Endothelial cell of umbilical vein (primary cell): ENCODE measurements around the gene CENPS. TPM values are rescaled to one million over a fixed set of nuclear protein-coding genes. Genes with fewer than 3 reads are reported as not detected.

Experiments
- BruUV-seq: library from RNA; stranded (reverse); fragments of 400-500 nt; replicated peaks from 2 replicates; lab custom pipeline; 2021; lab: Mats Ljungman, UMichigan
- CTCF ChIA-PET: fragments of 300-600, 350-600 bp; sonication (Branson Sonifier 250); formaldehyde crosslinking; loops from one replicate; lab custom pipeline; 2021; ENCODE audit warnings: antibody characterized with exemption, inconsistent platforms; lab: Charles Lee
- POLR2A ChIA-PET: fragments of 300-600, 350-600 bp; sonication (Branson Sonifier 250); formaldehyde crosslinking; loops from one replicate; lab custom pipeline; 2021; ENCODE audit warnings: antibody characterized with exemption, inconsistent platforms; lab: Charles Lee
- DNase-seq: peaks from one replicate; pipeline ENCODE4 v3.0.0-alpha.2; 2011; ENCODE audit warnings: low read depth, low spot score
- FAIRE-seq: peaks from 2 replicates; lab custom pipeline; 2011; peaks lifted over from hg19 to GRCh38; lab: Jason Lieb, UNC
- H2AFZ ChIP-seq: 2 replicates; pipeline ENCODE4 v1.6.0; 2012; ENCODE audit warnings: low read depth, low read length, control low read depth, inconsistent platforms
- H3K27ac ChIP-seq: 2 replicates; pipeline ENCODE4 v1.5.1; 2011; ENCODE audit warnings: low read depth, mild to moderate bottlenecking, control low read depth, low read length, moderate library complexity; ENCODE audit not compliant: insufficient read depth
- H3K27me3 ChIP-seq, 2 experiments: 2 replicates each; pipeline versions ENCODE4 v1.6.0 to v1.6.1; 2011; ENCODE audit warnings: low read length in 2 of 2, mixed read lengths in 1 of 2; ENCODE audit not compliant: control insufficient read depth in 2 of 2, insufficient read depth in 2 of 2
- H3K36me3 ChIP-seq, 2 experiments: 2 replicates in 1 of 2; 3 replicates in 1 of 2; pipeline ENCODE4 v1.5.1; 2011; ENCODE audit warnings: low read length in 2 of 2, mild to moderate bottlenecking in 1 of 2, moderate library complexity in 1 of 2; ENCODE audit not compliant: control insufficient read depth in 2 of 2, insufficient read depth in 2 of 2; ENCODE audit errors: extremely low read depth in 1 of 2
- H3K4me1 ChIP-seq: 3 replicates; pipeline ENCODE4 v1.5.1; 2011; ENCODE audit warnings: mild to moderate bottlenecking, low read length; ENCODE audit not compliant: control insufficient read depth, insufficient read depth; ENCODE audit errors: extremely low read depth
- H3K4me2 ChIP-seq: 2 replicates; pipeline ENCODE4 v1.6.1; 2011; ENCODE audit warnings: low read length, control low read depth, mixed read lengths; ENCODE audit not compliant: insufficient read depth
- H3K4me3 ChIP-seq, 3 experiments: fragments of 200-600 bp in 1 of 3; sonication (generic), shearing (Covaris generic) in 1 of 3; replicated peaks in 1 of 3; 2 replicates each; pipeline ENCODE4 v1.5.1; 2011 to 2016; ENCODE audit warnings: control low read depth in 3 of 3, low read length in 3 of 3, mild to moderate bottlenecking in 2 of 3, inconsistent platforms in 1 of 3, low read depth in 1 of 3, moderate library complexity in 1 of 3; ENCODE audit not compliant: insufficient read depth in 1 of 3
- H3K79me2 ChIP-seq: 2 replicates; pipeline ENCODE4 v1.6.0; 2012; ENCODE audit warnings: low read length, inconsistent platforms; ENCODE audit not compliant: control insufficient read depth, insufficient read depth
- H3K9ac ChIP-seq: replicated peaks from 2 replicates; pipeline ENCODE3; 2011; ENCODE audit warnings: low read length, control low read depth; ENCODE audit not compliant: insufficient read depth; ENCODE audit errors: extremely low read depth
- H3K9me1 ChIP-seq: replicated peaks from 3 replicates; pipeline ENCODE4 v1.6.0; 2011; ENCODE audit warnings: mild to moderate bottlenecking, low read length; ENCODE audit not compliant: control insufficient read depth, insufficient read depth; ENCODE audit errors: extremely low read depth
- H3K9me3 ChIP-seq: replicated peaks from 2 replicates; pipeline ENCODE4 v1.5.1; 2012; ENCODE audit warnings: low read length, inconsistent platforms; ENCODE audit not compliant: control insufficient read depth, insufficient read depth
- H4K20me1 ChIP-seq: replicated peaks from 2 replicates; pipeline ENCODE3; 2011; ENCODE audit warnings: mild to moderate bottlenecking, low read length; ENCODE audit not compliant: control insufficient read depth, insufficient read depth; ENCODE audit errors: extremely low read depth
- EZH2 ChIP-seq: IDR thresholded peaks from 2 replicates; pipeline ENCODE4 v1.6.1; 2012; ENCODE audit warnings: borderline replicate concordance, low read depth, mild to moderate bottlenecking, moderate library complexity, low read length, inconsistent platforms; ENCODE audit not compliant: severe bottlenecking
- FOS ChIP-seq: IDR thresholded peaks from 2 replicates; pipeline ENCODE4 v1.6.1; 2011; ENCODE audit warnings: mild to moderate bottlenecking, low read length, moderate library complexity, borderline replicate concordance; ENCODE audit not compliant: insufficient read depth
- GATA2 ChIP-seq: IDR thresholded peaks from 2 replicates; pipeline ENCODE4 v1.7.0; 2011; ENCODE audit warnings: low read depth, mild to moderate bottlenecking, moderate library complexity, mixed read lengths, low read length; ENCODE audit not compliant: insufficient read length, insufficient read depth
- JUN ChIP-seq: IDR thresholded peaks from 2 replicates; pipeline ENCODE4 v1.6.1; 2011; ENCODE audit warnings: borderline replicate concordance, low read depth; ENCODE audit not compliant: insufficient read length, insufficient read depth
- MYC ChIP-seq: IDR thresholded peaks from one replicate; pipeline ENCODE4 v1.6.1; 2011; ENCODE audit warnings: mild to moderate bottlenecking, low read depth, low read length
- POLR2A ChIP-seq: IDR thresholded peaks from 2 replicates; pipeline ENCODE4 v1.6.1; 2012; ENCODE audit warnings: low read depth, mild to moderate bottlenecking, control low read depth, low read length
- POLR2AphosphoS5 ChIP-seq: IDR thresholded peaks from 2 replicates; pipeline ENCODE4 v1.6.1; 2012; ENCODE audit warnings: low read depth, mild to moderate bottlenecking, control low read depth, low read length, moderate library complexity; ENCODE audit not compliant: insufficient read depth
- dilution Hi-C: fragments of 300-500 bp; cut with MboI; formaldehyde crosslinking; loops from one replicate; pipeline ENCODE4 v1.15.0; 2019; ENCODE audit warnings: low sequenced_read_pairs; ENCODE audit not compliant: extremely low pct_ligation_motif_present
- intact Hi-C: fragments of 100-400 bp; cut with micrococcal nuclease; formaldehyde crosslinking; loops from one replicate; pipeline ENCODE4 v1.10.0; 2022
- polyA plus RNA-seq, 4 experiments: library from polyadenylated mRNA; depleted of rRNA in 3 of 4; stranded (reverse) in 3 of 4; unstranded in 1 of 4; fragments of >200 nt; gene quantifications; 2 replicates each; pipeline versions ENCODE4 v1.2.1 to v1.2.3, GENCODE V29; 2011 to 2012; ENCODE audit warnings: missing spikeins in 1 of 4
- total RNA-seq: library from RNA; stranded (reverse); gene quantifications from 2 replicates; pipeline ENCODE4 v1.2.3, GENCODE V29; 2021
- TF ChIP-seq, protein P1 (sequence below), 2 donors: IDR thresholded peaks; 1 replicate in 1 of 2; 2 replicates in 1 of 2; pipeline ENCODE4 v1.5.1; 2011; ENCODE audit warnings: low read length in 2 of 2, mild to moderate bottlenecking in 2 of 2, moderate library complexity in 2 of 2, control low read depth in 1 of 2, inconsistent platforms in 1 of 2, low read depth in 1 of 2; ENCODE audit not compliant: insufficient read depth in 1 of 2; ENCODE audit errors: extremely low read depth in 1 of 2
- TF ChIP-seq, protein P2 (sequence below): IDR thresholded peaks from 2 replicates; pipeline ENCODE4 v1.6.1; 2011; ENCODE audit not compliant: insufficient read depth, insufficient read length

Gene CENPS
- total and polyA plus RNA-seq, 2 donors (not counting 3 experiments of a cell fraction or from before 2014, with no cell fraction given), result 10.2 to 16.2 TPM

DNA sequence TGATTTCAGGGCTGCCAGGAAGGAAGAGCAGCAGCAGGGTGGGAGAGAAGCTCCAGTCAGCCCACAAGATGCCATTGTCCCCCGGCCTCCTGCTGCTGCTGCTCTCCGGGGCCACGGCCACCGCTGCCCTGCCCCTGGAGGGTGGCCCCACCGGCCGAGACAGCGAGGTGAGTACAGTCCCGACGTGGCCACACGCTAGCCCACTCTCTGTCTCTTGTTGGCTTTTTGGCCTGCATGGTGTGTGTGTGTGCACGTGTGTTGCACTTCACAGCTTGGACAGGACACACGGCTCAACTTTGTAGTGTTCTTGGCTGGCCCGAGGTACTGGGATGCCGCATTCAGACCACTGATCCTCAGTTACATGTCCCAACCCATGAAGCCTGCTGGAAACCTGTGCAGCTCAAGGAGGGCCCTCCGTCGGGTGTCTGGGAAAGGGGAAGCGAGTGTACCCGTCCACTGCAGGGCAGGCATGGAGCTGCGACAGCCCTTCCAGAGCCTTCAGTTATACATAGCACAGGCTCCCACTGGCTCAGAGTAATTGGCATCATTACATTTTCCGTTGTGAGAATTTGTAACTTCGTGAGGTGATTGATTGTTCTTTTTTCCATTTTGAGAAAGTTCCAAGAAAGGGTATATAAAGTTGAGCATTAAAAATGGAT is 20.1 kb downstream of the CENPS start:
- DNase-seq (no peak), FAIRE-seq (no peak)
- Histone ChIP-seq H3K79me2 (no peaks in the 10 kb centered on the region), H3K4me2 (no peak overlapping the region), H3K4me1 (peaks cover 9% of the 10 kb centered on the region), H2AFZ (no peak overlapping the region), H3K9me3 (no peaks in the 10 kb centered on the region), H3K9me1 (no peaks in the 10 kb centered on the region), H4K20me1 (no peaks in the 10 kb centered on the region), H3K9ac (no peak overlapping the region), H3K4me3 (no peak overlapping the region), H3K27me3 (no peaks in the 10 kb centered on the region), H3K27ac (no peak overlapping the region), H3K36me3 (no peaks in the 10 kb centered on the region)
- TF ChIP-seq, protein P1, sequence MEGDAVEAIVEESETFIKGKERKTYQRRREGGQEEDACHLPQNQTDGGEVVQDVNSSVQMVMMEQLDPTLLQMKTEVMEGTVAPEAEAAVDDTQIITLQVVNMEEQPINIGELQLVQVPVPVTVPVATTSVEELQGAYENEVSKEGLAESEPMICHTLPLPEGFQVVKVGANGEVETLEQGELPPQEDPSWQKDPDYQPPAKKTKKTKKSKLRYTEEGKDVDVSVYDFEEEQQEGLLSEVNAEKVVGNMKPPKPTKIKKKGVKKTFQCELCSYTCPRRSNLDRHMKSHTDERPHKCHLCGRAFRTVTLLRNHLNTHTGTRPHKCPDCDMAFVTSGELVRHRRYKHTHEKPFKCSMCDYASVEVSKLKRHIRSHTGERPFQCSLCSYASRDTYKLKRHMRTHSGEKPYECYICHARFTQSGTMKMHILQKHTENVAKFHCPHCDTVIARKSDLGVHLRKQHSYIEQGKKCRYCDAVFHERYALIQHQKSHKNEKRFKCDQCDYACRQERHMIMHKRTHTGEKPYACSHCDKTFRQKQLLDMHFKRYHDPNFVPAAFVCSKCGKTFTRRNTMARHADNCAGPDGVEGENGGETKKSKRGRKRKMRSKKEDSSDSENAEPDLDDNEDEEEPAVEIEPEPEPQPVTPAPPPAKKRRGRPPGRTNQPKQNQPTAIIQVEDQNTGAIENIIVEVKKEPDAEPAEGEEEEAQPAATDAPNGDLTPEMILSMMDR (IDR thresholded peaks at IDR 0.05; ENCODE audit: extremely low read depth in 1 of 2, insufficient read depth in 1 of 2, low read depth in 1 of 2, low read length in 2 of 2), result no peak
- TF ChIP-seq POLR2A (no peak), FOS (no peak)
- dilution Hi-C loops, result no loop called here
- POLR2A ChIA-PET, result no interaction called here
- no TSS peak for BruUV-seq
- CTCF ChIA-PET, result interaction anchor here (0.6 to 0.9 kb wide), 2 partner anchors 18 to 1417 kb away, joined by 3 to 5 read pairs; no protein-coding TSS in a partner anchor
- intact Hi-C loops, result no loop called here

DNA sequence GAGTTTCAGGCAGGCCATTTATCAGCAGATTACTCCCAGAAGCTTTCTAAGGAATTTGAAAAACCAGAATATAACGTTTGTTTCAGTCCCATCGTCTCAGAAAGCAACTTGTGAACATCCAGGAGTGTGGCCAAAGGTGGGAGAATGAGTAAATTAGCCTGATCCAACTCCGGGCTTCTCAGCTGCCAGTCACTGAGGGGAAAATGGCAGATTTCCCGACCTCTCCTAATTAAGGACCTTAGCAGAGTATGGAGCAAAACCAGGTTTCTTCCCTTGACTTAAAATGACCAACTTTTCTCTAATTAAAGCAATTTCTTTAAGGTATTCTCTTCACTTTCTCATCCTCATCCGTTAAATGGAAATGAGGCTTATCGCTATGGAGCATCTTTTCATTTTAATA is 20.6 kb downstream of the CENPS start:
- CTCF ChIA-PET, result interaction anchor here (0.6 kb wide), 1 partner anchor 1417 kb away, joined by 5 read pairs; no protein-coding TSS in a partner anchor
- DNase-seq (no peak), FAIRE-seq (peak; percentile 4)
- no peaks in the 10 kb centered on the region for H3K36me3 ChIP-seq
- H3K4me3 ChIP-seq, result peak overlapping the region in 1 of 3 experiments; percentile 27
- H3K4me1 ChIP-seq, result peaks cover 9% of the 10 kb centered on the region
- no peaks in the 10 kb centered on the region for H3K27me3 ChIP-seq
- no peaks in the 10 kb centered on the region for H4K20me1 ChIP-seq
- intact Hi-C loops, result no loop called here
- H2AFZ ChIP-seq, result no peak overlapping the region
- POLR2A ChIA-PET, result interaction anchor here (0.6 kb wide), 1 partner anchor 9 kb away, joined by 4 read pairs; no protein-coding TSS in a partner anchor
- no peaks in the 10 kb centered on the region for H3K9me1 ChIP-seq
- no peak overlapping the region for H3K9ac ChIP-seq
- H3K4me2 ChIP-seq, result peak overlapping the region; percentile 84
- dilution Hi-C loops, result no loop called here
- H3K9me3 ChIP-seq, result no peaks in the 10 kb centered on the region
- TF ChIP-seq GATA2, result no peak
- TF ChIP-seq MYC, result no peak
- TF ChIP-seq EZH2, result no peak
- TF ChIP-seq JUN, result no peak
- TF ChIP-seq, protein P1 (IDR thresholded peaks at IDR 0.05; ENCODE audit: extremely low read depth in 1 of 2, insufficient read depth in 1 of 2, low read depth in 1 of 2, low read length in 2 of 2), result no peak
- TF ChIP-seq, protein P2, sequence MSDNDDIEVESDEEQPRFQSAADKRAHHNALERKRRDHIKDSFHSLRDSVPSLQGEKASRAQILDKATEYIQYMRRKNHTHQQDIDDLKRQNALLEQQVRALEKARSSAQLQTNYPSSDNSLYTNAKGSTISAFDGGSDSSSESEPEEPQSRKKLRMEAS, result no peak
- TF ChIP-seq POLR2A, result no peak
- TF ChIP-seq FOS, result no peak
- no peak for TF ChIP-seq POLR2AphosphoS5
- no peaks in the 10 kb centered on the region for H3K79me2 ChIP-seq
- H3K27ac ChIP-seq, result no peak overlapping the region
- no TSS peak for BruUV-seq
